Fibroblast of mammary gland (primary cell): ENCODE measurements around the gene CHI3L2.

Experiments
- DNase-seq: peaks from one replicate; pipeline ENCODE4 v3.0.0-alpha.2; 2010; ENCODE audit warnings: low read depth
- H3K4me3 ChIP-seq: 2 replicates; pipeline ENCODE4 v1.5.1; 2011; ENCODE audit warnings: low read depth, mild to moderate bottlenecking, low read length, moderate library complexity; ENCODE audit not compliant: control insufficient read depth
- CTCF ChIP-seq: conservative IDR thresholded peaks from 2 replicates; pipeline ENCODE4 v1.5.1; 2011; ENCODE audit warnings: low read depth, low read length, inconsistent platforms; ENCODE audit not compliant: control insufficient read depth, insufficient read depth

The CHI3L2 gene

GRCh38 chr1:111290104-111290503 is 62.6 kb downstream of the CHI3L2 start:
- DNase-seq, result no peak
- no peak overlapping the region for H3K4me3 ChIP-seq
- TF ChIP-seq CTCF, result no peak

- H3K4me3 ChIP-seq, result no peak within 1 kb of the TSS
- no peak for TF ChIP-seq CTCF
- peak; percentile 28 for DNase-seq
Measured at GRCh38 chr1:111290630-111291029, 63.1 kb downstream of the CHI3L2 start, which contains the start of gene CHIA. CHIA (plus strand) TSS chr1:111290851; CDS start chr1:111310468, 19,617 bp downstream.
